ENCODE data around the gene CAGE1.

- TF ChIP-seq CTCF (IDR thresholded peaks at IDR 0.05) (no peak), POLR2A (IDR thresholded peaks at IDR 0.05) (no peak)
These were observed 63.8 kb downstream of the CAGE1 start for GRCh38 chr6:7325750-7326149.
